GM12878 (cell line): ENCODE measurements around the gene SNX33. TPM values are rescaled to one million over a fixed set of nuclear protein-coding genes. Genes with fewer than 3 reads are reported as not detected.

Source experiments
- BCLAF1 ChIP-seq: fragments of 450-650 bp; IDR thresholded peaks from 2 replicates; pipeline ENCODE4 v1.6.1; 2017; ENCODE audit warnings: antibody characterized with exemption, mild to moderate bottlenecking, moderate library complexity
- E2F4 ChIP-seq: IDR thresholded peaks from 2 replicates; pipeline ENCODE4 v1.6.1; 2012; ENCODE audit warnings: low read depth, low read length, improper control_type of control experiment
- FOXK2 ChIP-seq: fragments of 450-650 bp; IDR thresholded peaks from 2 replicates; pipeline ENCODE4 v1.6.1; 2017; ENCODE audit warnings: mild to moderate bottlenecking, moderate library complexity
- HDAC6 ChIP-seq: fragments of 200-600 bp; sonication (generic); IDR thresholded peaks from one replicate; pipeline ENCODE4 v1.8.0; 2017; ENCODE audit warnings: antibody characterized with exemption; ENCODE audit not compliant: unreplicated experiment
- MYB ChIP-seq: fragments of 150-350 bp; IDR thresholded peaks from 2 replicates; pipeline ENCODE4 v1.6.1; 2014; ENCODE audit warnings: mild to moderate bottlenecking, low read depth, low read length, borderline replicate concordance
- NFYA ChIP-seq: IDR thresholded peaks from 2 replicates; pipeline ENCODE4 v1.6.1; 2011; ENCODE audit warnings: low read depth, mild to moderate bottlenecking, low read length, improper control_type of control experiment, borderline replicate concordance
- PRDM15 ChIP-seq: fragments of 450-650 bp; formaldehyde crosslinking; IDR thresholded peaks from 2 replicates; pipeline ENCODE4 v1.4.0; 2020; ENCODE audit warnings: mild to moderate bottlenecking, moderate library complexity
- REST ChIP-seq: IDR thresholded peaks from 2 replicates; pipeline ENCODE4 v1.6.1; 2012; ENCODE audit warnings: mild to moderate bottlenecking, low read depth, low read length
- RFX5 ChIP-seq: IDR thresholded peaks from 2 replicates; pipeline ENCODE4 v1.6.1; 2011; ENCODE audit warnings: low read depth, low read length, improper control_type of control experiment
- SIN3A ChIP-seq: IDR thresholded peaks from 2 replicates; pipeline ENCODE4 v1.6.1; 2012; ENCODE audit warnings: low read depth, low read length, improper control_type of control experiment
- SPI1 ChIP-seq: IDR thresholded peaks from 2 replicates; pipeline ENCODE4 v1.6.1; 2011; ENCODE audit warnings: low read depth, mild to moderate bottlenecking, low read length, moderate library complexity, borderline replicate concordance; ENCODE audit not compliant: insufficient read depth
- SUPT20H ChIP-seq: IDR thresholded peaks from 2 replicates; pipeline ENCODE4 v1.6.1; 2011; ENCODE audit warnings: low read depth, mild to moderate bottlenecking, low read length, moderate library complexity, borderline replicate concordance; ENCODE audit not compliant: control insufficient read depth
- TCF12 ChIP-seq: IDR thresholded peaks from 2 replicates; pipeline ENCODE4 v1.6.1; 2011; ENCODE audit warnings: low read depth, mild to moderate bottlenecking, low read length
- USF2 ChIP-seq: IDR thresholded peaks from 2 replicates; pipeline ENCODE4 v1.6.1; 2011; ENCODE audit warnings: low read depth, low read length, improper control_type of control experiment, borderline replicate concordance
- ZNF207 ChIP-seq: fragments of 450-650 bp; IDR thresholded peaks from 2 replicates; pipeline ENCODE4 v1.6.1; 2014; ENCODE audit warnings: antibody characterized with exemption, mild to moderate bottlenecking, borderline replicate concordance
- ZNF217 ChIP-seq: fragments of 450-650 bp; IDR thresholded peaks from 2 replicates; pipeline ENCODE4 v1.6.1; 2017; ENCODE audit warnings: antibody characterized with exemption, mild to moderate bottlenecking
- polyA plus RNA-seq, 11 experiments: library from polyadenylated mRNA; depleted of rRNA in 4 of 11; unstranded in 6 of 11; stranded (reverse) in 5 of 11; fragments of >200 nt; fragmentation: Nextera tagmentation in 4 of 11; fragmentation: Illumina TruSeq in 1 of 11; extraction: Ambion mirVana in 4 of 11; extraction: Trizol in 1 of 11; gene quantifications; 1 replicate in 1 of 11; 2 replicates in 10 of 11; pipeline versions ENCODE4 v1.2.1 to v1.2.3, GENCODE V29; 2011 to 2016; ENCODE audit warnings: inconsistent platforms in 2 of 11, missing spikeins in 2 of 11, low read depth in 1 of 11
- total RNA-seq, 4 experiments: library from RNA; depleted of rRNA in 3 of 4; stranded (reverse); fragments of >200 nt in 3 of 4; fragmentation: Illumina TruSeq in 1 of 4; extraction: Trizol in 1 of 4; gene quantifications; 2 replicates each; pipeline versions ENCODE4 v1.2.1 to v1.2.3, GENCODE V29; 2013 to 2021

The SNX33 gene
- total and polyA plus RNA-seq, 10 of the 15 experiments (the other 5 are each of a cell fraction or from before 2014, with no cell fraction given) = 0.13 to 1.9 (median 0.55) TPM

- TF ChIP-seq PRDM15 (CRISPR knock-in tag) (no peak), NFYA (no peak), E2F4 (no peak), ZNF207 (no peak), ZNF217 (no peak), FOXK2 (no peak), SIN3A (peak; percentile 32; the same call in 1 of the 2 replicates), USF2 (no peak; the same call in 1 of the 2 replicates), MYB (no peak), BCLAF1 (no peak), SPI1 (no peak), REST (no peak), HDAC6 (no peak), SUPT20H (no peak), TCF12 (no peak), RFX5 (no peak)
Measured at GRCh38 chr15:75640483-75641178, 7.1 kb upstream of the SNX33 start (continued).
